ENCODE results near the gene RUSC2.

DNA sequence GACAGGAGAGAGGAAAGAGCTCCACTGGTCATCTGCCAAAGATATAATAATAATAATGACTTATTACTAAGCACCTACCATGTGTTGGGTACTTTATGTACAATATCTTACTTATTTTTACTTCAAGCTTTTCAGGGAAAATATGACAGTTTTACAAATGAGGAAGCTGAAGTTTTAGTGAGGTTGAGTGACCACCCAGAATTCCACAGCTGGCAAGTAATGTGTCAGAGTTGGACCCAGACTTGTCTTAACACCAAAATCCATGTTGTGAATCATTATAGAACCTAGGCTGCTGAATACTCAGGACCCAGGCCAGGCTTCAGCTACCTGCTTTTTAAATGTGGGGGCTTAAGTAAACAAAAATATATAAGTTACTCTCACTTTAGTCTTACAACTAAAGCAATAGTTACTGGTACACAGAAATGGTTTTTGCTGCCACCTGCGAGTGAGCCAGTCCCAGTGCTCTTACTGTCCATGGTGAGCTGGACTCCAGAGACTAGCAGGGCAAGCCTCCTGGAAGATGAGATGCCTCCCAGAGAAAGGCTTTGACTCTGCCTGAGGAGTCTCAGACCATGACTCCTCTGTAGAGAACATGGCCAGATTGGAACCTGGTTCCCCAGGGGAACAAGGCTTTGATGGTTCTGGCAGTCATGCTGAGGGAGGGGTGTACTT lies 29.9 kb downstream of the RUSC2 start:
- TF ChIP-seq CTCF (IDR thresholded peaks at IDR 0.05) (no peak), POLR2A (IDR thresholded peaks at IDR 0.05) (no peak)
